ENCODE measurements around the gene NME9.

DNA sequence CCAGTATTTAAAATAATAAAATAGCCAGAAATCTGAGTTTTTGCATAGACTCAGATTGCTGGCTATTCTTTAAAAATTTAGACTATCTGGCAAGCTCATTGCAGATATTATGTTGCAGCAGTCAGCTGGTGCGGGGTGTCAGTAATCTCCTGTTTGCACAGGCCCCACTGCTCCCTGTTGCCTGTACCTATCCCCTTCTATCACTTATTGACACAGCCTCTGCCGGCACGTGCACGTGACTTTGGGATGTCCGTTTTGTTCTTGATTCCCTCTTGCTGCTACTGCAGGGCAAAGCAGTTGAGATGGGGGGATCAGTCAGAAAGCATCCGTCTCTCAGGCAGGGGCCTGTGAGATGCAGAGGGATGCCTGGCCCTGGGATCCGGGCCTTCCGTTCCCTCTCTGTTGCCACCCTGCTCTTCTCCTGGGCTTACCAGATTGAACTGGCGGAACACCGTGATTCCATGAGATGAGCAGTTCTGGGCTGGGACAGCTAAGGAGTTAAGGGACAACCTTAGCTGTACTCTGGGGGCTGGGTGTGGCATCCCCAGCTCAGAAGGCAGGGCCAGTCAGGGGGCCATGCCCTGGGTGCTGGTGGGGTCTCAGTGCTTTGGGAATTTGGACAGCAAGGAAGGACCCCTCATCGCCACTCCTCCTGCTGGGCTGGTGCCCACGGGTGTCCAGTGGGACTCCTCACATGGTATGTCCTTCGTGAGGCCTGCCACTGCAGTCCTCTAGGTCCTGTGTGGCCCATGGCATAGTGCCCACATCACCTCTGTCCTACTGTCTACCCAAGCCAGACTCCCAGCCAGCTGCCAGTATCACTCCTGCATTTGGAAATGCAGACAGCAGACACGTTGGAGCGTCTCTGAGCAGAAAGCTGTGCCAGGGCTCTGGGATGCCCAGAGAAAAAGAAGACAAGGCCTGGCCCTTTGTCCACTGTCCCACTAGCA lies 30.5 kb upstream of the NME9 start:
- TF ChIP-seq, protein P1, sequence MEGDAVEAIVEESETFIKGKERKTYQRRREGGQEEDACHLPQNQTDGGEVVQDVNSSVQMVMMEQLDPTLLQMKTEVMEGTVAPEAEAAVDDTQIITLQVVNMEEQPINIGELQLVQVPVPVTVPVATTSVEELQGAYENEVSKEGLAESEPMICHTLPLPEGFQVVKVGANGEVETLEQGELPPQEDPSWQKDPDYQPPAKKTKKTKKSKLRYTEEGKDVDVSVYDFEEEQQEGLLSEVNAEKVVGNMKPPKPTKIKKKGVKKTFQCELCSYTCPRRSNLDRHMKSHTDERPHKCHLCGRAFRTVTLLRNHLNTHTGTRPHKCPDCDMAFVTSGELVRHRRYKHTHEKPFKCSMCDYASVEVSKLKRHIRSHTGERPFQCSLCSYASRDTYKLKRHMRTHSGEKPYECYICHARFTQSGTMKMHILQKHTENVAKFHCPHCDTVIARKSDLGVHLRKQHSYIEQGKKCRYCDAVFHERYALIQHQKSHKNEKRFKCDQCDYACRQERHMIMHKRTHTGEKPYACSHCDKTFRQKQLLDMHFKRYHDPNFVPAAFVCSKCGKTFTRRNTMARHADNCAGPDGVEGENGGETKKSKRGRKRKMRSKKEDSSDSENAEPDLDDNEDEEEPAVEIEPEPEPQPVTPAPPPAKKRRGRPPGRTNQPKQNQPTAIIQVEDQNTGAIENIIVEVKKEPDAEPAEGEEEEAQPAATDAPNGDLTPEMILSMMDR (IDR thresholded peaks at IDR 0.05; ENCODE audit: low read depth, low read length) = no peak
- TF ChIP-seq POLR2A (IDR thresholded peaks at IDR 0.05; ENCODE audit: extremely low read depth, insufficient read length) (no peak), MAX (IDR thresholded peaks at IDR 0.05; ENCODE audit: low read depth, low read length) (no peak)
